ENCODE measurements around the gene C3orf22.
"Not testable (repeated sequence)": the region's sequence is repeated elsewhere in the genome, so short reads cannot be mapped to it uniquely, and the experiment has no call there.

Gene C3orf22

DNA sequence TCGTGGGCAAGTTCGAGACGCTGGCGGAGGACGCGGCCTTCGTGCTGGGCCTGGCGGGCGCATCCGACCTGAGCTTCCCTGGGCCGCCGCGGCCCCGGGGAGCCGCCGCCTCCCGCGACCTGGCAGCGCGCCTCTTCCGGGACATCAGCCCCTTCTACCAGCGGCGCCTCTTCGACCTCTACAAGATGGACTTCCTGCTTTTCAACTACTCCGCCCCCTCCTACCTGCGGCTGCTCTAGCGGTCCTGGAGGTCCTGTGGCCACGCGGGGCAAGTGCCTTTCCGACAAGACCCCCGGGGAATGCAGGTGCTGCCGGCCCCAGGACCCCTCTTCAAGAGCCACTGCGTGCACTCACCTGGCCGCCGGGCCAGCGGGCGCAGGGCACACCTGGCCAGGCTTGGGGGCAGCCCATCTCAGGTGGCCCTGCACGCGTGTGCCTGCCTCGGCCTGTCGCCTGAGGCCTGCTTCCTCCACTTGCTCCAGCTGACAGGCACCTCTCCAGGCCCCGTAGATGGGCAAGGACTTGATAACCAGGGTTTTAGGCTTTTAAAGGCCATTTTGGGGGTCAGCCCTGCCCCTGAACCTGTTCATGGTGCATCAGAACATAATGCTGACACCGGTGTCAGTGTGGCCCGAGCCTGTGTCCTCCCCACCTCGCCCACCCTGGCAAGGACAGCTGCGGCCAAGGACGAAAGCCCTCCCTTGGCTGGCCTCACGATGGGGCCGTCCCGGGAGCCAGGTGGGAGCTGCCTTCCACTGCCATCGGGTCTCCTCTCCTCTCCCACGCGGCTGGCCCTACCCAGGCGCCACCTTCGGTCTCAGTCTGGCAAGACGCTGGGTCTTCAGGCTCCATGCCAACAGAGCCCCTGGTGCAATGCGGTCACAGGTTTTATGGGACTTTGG lies 16.1 kb downstream of the C3orf22 start:
- no peak for DNase-seq

DNA sequence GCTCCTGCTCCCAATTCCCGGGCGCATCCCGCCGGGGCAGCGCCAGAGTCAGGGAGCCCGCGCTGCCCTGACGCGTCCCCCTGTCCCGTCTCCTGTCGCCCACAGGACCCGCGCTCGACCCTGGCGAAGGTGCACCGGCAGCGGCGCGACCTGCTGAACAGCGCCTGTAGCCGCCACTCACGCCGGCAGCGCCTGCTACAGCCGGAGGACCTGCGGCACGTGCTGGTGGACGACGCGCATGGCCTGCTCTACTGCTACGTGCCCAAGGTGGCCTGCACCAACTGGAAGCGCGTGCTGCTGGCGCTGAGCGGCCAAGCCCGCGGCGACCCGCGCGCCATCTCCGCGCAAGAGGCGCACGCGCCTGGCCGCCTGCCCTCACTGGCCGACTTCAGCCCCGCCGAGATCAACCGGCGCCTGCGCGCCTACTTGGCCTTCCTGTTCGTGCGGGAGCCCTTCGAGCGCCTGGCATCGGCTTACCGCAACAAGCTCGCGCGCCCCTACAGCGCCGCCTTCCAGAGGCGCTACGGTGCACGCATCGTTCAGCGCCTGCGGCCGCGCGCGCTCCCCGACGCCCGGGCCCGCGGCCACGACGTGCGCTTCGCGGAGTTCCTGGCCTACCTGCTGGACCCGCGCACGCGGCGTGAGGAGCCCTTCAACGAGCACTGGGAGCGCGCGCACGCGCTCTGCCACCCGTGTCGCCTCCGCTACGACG lies 16.9 kb downstream of the C3orf22 start:
- DNase-seq, result no peak

DNA sequence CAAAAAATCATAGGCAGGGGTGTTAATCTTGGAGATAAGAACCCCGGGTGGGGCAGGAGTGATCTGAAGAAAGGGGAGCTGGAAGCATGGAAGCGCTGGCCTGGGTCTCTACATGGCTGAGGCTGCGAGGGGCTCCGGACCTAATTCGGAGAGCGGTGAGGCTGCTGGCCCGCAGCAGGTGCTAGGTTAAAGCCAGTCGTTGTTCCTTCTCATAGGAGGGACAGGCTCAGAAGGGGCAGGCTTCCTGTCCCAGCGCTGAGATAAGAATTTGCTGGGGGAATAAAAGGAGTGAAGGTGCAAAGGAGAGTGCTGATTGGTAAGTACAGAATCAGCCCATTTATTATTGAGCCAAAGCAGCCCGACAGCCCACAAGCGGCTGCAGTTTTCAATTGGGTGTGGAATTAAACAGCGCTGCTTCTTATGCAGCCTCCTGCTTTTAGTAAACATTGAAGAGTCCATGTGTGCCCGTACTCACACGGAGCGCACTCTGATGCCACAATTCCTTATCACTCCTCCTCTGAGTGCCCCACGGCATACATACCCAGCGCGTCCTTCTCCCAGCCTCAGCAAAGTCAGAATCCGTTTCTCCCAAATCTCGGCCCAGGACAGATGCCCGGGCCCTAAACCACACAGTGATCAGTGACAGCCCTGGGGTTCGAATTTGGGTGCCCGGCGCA lies 17.6 kb downstream of the C3orf22 start:
- DNase-seq, result no peak

DNA sequence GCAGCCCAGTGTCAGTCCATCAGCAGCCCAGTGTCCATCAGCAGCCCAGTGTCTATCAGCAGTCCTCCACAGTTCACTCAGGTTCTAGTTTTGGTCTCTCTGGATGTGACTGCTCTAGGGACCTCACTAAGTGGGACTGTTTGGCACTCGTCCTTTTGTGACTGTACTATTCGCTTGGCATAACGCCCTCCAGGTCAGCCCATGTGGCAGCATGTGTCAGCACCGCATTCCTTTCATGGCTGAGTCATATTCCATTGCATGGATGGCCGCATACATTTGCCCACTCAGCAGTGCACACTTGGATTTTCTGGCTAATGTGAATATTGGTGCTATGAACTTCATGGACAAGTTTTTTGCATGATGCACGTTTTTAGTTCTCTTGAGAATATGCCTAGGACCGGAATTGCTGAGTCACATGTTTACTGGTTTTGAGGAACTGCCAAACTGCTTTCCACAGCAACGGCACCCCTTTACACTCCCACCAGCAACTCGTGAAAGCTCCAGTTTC lies 18.3 kb downstream of the C3orf22 start:
- DNase-seq, result peak; percentile 26

DNA sequence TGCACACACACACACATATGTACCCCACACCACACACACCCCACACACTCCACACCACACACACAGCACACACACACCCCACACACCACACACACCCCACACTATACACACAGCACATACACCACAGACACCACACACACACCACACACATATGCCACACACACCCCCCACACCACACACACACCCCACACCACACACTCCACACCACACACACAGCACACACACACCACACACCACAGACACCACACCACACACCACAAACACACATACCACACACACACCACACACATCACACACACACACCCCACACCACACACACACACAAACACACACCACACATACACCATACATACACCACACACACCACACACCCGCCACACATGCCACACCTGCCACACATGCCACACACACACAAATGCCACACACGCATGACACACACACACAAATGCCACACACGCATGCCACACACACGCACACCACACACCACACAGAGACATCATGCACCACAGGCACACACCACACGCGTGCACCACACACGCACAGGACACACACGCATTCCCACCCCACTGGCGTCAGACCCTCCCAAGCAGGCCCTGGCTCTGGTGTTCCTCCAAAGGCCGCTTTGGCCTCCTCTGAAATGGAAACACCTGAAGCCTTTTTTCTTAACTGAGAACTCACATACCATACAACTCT lies 19.0 kb downstream of the C3orf22 start:
- DNase-seq, result no peak

DNA sequence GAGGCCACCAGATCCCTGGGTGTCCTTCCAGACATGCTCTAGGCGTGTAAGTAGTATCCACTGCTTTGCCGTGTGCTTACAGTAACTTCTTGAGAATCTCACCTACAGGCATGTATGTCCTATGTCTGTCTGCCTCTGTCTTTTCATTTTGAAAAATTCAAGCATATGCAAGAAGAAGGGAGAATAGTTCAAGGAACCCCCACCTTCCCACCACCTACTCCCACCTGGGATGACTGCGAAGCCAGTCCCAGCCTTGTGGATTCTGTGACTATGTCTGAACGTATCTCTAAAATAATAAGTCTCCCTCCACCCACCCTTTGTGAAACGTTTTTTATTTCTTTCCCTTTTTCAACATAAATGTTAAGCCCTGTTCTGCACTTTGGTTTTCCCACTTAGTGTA lies 19.8 kb downstream of the C3orf22 start:
- no peak for DNase-seq

DNA sequence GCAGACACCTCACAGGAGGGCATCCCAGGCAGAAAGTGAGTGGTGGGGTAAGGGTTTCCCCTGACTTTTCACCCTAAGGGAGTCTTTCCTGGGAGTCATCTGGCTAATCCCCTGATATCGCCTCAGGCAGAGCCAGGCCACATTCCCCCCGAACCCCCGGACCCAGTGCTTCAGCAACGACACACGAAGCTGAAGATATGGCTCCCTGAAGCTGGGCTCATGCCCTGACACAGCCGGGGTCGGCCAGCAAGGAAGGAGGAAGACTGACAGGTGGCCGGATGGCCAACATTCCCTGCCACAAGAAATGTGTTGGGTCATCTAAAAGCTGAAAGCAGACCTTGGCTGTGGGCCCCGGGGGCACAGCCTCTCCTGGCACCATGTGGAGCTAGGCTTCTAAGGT lies 20.4 kb downstream of the C3orf22 start:
- DNase-seq, result no peak

DNA sequence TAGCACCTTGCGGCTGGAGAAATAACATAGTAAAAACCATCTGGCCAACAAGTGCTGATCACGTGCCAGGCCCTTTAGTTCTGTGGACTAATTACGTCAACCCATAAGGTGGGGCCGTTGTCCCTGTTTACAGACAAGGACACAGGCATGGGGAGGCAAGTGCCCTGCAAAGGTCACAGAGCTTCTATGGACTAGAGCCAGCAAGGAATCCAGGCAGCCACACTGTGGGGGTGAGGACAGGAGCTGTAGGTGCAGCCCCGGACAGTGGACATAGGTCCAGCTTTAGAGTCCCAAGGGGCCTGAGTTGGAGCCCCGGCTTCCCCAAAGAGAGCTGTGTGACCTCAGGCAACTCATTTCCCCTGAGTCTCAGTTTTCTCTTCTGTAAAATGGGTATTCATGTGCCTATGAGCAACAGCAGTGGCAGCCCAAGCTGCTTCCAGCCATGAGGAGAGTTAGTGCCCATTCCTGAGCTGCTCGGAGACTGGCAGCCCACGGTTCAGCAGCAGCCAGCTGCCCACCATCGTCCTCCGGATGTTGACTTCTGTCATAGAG lies 20.9 kb downstream of the C3orf22 start:
- no peak for DNase-seq

DNA sequence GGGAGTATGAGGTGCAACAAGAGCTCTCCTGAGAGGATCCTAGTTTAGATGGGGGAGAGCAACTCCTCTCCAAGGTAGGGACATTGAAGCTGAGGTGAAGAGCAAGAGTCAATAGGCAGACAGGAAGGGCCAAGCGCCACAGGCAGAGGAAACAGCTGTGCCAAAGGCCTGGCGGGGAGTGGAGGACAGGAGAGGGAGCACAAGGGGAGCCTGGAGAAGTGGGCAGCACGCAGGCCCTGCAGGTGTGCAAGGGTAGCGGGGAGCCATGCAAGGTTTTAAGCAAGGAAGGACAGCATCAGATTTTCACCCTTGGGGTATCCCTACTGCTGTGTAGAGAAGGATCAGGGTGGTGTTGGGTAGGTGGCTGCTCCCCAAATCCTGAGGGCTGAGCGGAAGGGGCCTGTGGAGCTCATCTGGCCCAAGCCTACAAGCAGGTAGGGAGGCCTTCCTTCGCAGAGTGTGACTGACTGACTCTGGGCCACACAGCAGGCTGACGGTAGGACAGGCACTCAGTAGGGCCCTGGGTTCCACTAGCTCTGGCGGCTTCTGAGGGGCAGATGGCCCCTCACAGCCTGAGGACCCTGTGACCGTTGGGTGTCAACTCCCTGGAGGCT lies 21.5 kb downstream of the C3orf22 start:
- no peak for DNase-seq

DNA sequence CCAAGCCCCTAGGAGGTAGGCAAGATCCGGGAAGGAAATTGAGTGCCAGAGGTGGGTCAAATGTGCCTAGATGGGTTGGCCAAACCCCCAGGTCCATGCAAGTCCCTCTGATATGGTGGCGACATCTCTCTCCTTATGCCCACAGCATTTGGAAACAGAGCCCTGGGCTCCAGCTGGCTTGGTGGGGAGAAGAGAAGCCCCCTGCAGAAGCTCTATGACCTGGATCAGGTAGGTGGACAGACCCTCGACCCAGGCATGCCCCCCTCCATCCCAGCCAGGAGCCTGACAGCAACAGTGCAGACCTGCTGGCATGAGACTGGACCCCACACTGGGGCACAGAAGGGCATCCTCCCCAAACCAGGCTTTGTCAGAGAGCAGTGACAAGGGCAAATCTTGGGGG lies 22.6 kb downstream of the C3orf22 start:
- DNase-seq, result no peak

DNA sequence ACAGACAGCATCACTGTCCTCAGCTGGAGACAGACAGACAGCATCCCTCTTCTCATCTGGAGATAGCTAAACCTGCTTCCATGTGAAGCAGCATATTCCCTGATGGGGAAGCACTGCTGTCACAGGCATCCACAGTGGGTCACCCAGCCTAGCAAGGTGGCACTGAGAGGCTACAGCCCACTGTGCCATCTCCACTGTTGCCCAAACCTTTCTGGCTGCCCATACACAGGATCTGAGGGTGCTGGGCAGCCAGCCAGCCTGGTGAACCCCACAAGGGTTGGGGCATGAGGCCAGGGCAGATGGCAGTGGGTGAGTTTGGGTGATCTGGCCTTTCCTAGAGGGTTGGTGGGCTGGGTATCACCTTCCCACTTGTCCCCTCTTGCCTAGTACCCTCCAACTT lies 23.1 kb downstream of the C3orf22 start:
- DNase-seq, result no peak

DNA sequence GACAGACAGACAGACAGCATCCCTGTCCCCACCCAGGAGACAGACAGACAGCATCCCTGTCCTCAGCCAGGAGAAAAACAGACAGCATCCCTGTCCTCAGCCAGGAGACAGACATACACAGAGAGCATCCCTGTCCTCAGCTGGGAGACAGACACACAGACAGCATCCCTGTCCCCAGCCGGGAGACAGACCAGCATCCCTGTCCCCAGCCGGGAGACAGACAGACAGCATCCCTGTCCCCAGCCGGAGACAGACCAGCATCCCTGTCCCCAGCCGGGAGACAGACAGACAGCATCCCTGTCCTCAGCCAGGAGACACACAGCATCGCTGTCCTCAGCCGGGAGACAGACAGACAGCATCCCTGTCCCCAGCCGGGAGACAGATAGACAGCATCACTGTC lies 24.0 kb downstream of the C3orf22 start:
- not testable (repeated sequence) for DNase-seq

DNA sequence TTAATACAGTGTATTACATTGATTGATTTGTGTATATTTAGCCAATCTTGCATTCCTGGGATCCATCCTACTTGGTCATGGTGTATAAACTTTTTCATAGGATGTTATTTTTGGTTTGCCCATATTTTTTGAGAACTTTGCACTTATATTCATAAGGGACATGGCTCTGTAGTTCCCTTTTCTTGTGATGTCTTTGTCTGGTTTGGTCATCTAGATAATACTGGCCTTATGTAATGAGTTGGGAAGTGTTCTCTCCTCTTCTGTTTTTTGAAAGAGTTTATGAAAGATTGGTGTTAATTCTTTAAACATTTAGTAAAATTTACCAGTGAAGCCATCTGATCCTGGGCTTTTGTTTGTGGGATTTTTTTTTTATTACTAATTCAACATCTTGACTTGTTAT lies 25.2 kb downstream of the C3orf22 start:
- DNase-seq, result no peak

DNA sequence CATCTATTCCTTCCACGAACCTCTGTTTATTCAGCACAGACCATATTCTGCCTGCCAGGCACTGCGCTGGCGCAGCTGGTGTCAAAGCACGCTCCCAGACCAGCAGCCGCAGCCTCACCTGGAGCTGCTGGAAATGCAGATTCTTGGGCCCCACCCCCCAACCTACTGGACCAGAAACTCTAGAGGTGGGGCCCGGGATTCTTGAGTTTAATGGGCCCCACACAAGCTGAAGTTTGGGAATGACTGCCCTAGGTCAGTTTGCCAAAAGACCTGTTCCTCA lies 27.7 kb downstream of the C3orf22 start:
- DNase-seq, result no peak

DNA sequence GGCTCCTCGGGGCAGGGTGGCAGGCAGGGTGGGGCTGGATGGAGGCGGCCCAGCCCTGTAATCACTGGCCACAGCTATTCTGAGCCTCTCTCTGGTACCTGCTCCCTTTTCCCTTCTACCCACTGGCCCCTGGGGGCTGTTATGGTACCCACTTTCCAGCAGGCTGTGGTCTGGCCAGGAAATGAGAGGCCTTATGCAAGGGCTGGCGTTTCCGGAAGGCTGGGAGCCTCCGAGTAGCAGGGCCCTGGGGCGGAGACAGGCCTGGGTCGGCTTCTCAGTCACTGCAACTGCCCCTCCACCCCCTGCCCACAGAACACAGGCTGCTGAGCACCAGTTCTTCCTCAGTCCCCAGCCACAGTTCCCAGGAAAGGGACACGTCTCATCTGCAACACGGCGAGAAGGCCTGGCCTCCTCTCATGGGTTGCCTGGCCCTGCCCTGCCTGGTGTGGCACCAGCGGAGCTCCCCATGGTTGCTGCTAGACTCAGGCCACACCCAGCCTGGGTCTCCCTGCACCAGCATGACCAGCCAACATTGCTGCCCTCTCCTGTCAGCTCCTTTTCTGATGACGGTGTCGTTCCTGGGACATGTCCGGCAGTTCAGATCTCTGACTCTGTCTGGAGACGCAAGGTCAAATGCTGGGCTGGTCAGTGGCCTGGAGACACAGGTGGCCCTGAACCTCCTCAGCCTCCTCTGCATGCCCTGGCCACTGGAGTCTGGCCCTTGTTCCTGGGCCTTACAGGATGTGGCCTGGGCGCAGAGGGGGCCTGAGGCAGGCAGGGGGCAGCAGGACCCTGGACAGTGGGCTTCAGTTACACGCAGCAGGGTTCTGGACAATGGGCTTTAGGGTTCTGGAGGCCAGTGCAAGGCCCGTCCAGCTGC lies 28.3 kb downstream of the C3orf22 start:
- DNase-seq, result peak; percentile 37

DNA sequence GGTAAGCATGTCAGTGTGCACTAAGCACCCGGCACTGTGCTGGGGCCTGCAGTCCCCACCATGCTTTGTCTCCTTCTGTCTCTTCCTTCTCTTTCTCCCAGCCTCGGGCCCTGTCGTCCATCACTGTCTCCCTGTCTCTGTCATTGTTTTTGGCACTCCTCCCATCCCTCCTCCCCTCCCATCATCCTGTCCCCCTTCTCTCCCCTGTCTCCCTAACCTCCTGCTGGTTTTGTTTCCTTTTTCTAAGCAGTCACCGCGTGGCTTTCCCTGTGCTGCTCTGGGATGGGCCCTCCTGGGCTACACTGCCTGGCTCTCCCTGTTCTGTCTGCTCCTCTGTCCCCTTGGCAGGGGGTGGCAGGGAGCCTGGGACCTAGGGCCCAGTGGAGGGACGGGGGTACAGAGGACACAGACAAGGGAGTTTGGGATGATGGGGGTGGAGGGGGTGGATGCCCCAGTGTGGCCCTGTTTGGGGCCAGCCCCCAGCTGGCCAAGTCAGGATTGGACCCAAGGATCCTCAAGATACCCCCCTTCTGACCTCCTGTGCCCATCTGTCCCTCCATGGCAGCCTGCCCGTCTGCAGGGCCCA lies 29.1 kb downstream of the C3orf22 start:
- DNase-seq, result no peak

DNA sequence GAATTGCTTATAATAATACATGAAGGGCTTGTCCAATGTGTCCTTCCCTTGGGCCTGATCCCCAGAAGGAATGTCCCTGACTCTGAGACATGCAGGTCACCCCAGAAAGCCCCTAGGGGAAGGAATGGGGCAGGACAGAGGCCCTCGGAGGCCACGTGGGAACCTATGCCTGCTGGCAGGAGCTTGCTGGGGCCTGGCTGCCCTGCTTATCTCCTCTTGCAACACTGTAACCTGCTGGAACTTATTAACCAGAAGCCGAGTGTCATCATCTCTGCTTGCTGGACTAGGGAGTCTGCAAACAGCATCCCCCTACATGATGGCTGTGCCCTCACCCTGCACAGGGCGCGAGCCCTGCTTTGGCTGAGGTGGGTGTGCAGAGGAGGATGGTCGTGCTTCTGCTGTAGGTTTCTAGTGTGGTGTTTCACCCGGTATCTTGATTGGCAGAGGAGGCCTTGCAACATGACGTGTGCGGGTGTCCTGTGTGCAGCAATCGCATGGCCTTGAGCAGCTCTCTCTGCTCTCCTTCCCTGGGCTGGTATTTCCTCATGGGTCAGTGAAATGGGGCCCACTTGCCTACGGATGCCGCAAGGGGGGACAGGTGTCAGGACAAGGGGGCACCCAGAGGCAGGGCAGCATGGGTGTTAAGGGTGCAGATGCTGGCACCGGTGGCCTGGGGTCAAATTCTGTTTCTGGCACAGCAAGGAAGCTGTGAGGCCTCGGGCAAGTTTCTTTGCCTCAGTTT lies 29.8 kb downstream of the C3orf22 start:
- no peak for DNase-seq

DNA sequence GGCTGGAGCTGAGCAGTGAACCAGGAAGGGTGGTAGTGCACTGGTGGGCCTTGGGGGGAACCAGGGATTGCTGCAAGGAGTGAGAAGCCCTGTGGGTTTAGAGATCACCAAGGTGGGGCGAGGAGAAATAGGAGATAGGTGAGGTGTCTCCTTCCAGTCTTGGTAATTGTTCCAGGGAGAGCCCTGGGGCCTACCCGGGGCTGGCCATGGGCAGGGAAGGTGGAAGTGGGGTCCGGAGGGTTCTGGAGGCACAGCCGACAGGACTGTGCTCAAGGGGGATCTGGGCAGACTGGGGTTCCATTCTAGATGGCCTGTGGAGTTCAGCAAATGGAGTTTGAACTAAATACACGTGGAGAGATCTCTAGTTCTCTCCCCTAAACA lies 30.3 kb downstream of the C3orf22 start:
- no peak for DNase-seq

DNA sequence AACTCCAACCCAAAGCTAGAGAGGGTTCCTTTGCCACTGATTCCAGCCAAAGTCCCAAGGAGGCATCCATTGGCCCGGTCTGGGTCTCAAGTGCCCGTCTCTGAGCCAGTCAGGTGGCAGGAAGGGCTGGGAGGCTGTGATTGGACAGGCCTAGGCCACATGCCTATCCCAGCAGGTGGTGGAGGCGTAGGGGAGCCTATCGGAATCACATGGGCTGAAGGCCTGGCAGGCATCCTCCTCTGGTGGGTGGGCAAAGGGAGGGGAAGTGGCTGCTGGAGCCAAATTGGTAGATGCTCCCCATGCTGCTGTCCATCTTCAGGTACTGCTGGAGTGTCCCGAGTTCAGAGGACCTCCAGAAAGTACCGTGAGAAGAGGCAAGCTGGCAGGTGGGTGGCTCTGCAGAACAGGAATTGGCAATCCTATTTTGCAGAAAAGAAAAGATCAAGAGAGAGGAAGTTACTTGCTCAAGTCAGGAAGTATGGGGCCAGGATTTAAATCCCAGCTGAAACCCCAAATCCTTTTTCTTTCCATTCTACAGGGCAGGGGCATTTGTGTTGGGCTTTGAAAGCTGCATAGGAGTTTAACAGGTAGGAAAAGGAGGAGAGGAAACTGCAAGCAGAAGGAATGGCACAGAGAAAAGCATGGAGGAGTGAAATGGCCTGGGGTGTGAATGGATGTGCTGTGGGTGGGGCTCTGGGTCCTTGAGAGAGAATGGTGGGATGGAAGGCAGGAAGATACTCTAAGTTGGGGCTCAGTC lies 31.1 kb downstream of the C3orf22 start:
- no peak for DNase-seq

DNA sequence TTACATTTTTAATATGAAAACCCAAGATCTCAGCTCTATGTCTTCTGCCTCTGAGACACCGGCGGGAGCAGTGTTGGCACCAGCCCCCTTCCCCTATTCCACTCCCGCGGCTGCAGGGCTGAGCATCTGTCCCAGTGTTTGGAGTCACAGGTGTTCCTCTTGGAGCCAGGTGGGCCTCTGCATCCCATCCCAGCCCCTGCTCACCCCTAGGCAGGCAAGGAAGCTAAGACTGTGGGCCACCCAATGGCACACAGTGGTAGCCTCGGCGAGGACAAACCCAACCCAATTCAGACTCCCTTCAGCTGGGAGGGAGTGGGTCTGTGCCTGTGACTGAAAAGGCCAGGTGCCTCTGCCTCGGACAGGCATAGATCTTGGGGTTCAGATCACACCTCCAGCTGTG lies 31.7 kb downstream of the C3orf22 start:
- DNase-seq, result no peak
